Peyer's patch (tissue), 4 donors: ENCODE results near the gene LENG9. TPM values are rescaled to one million over a fixed set of nuclear protein-coding genes. Genes with fewer than 3 reads are reported as not detected.

Experiments
- DNase-seq, 3 donors: peaks; one replicate each; pipeline ENCODE4 v3.0.0-alpha.2; 2017 to 2019
- H3K27ac ChIP-seq, 4 donors: fragments of 200-600 bp; sonication (generic); one replicate each; pipeline ENCODE4 v1.5.1; 2016 to 2019
- H3K27me3 ChIP-seq, 2 donors: fragments of 200-600 bp; sonication (generic); one replicate each; pipeline ENCODE4 v1.5.1; 2019
- H3K36me3 ChIP-seq, 3 donors: fragments of 200-600 bp; sonication (generic); one replicate each; pipeline ENCODE4 v1.5.1; 2016 to 2019
- H3K4me1 ChIP-seq, 4 donors: fragments of 200-600 bp; sonication (generic); one replicate each; pipeline ENCODE4 v1.5.1; 2016 to 2019
- H3K4me3 ChIP-seq, 4 donors: fragments of 200-600 bp; sonication (generic); 1 replicate in 3 of 4; 2 replicates in 1 of 4; pipeline ENCODE4 v1.5.1; 2016 to 2019; ENCODE audit warnings: mild to moderate bottlenecking in 1 of 4
- H3K9me3 ChIP-seq, 4 donors: fragments of 200-600 bp; sonication (generic); one replicate each; pipeline ENCODE4 v1.5.1; 2016 to 2019; ENCODE audit warnings: mild to moderate bottlenecking in 1 of 4
- POLR2A ChIP-seq, 2 donors: fragments of 450-650 bp; IDR thresholded peaks; one replicate each; pipeline ENCODE4 v1.5.1; 2017; ENCODE audit warnings: antibody characterized with exemption in 2 of 2, mild to moderate bottlenecking in 2 of 2, moderate library complexity in 2 of 2
- total RNA-seq, 4 donors: library from RNA; depleted of rRNA; stranded (reverse); fragments of >200 nt; gene quantifications; one replicate each; pipeline ENCODE4 v1.1.0, GENCODE V29; 2016
- TF ChIP-seq, protein P1 (sequence below), 6 experiments: fragments of 450-650 bp in 4 of 6; fragments of 200-600 bp in 2 of 6; sonication (generic) in 1 of 6; IDR thresholded peaks; one replicate each; pipeline ENCODE4 v1.5.1; 2017 to 2019; ENCODE audit warnings: antibody characterized with exemption in 6 of 6, mild to moderate bottlenecking in 3 of 6, moderate library complexity in 1 of 6

The LENG9 gene
- total RNA-seq, 4 donors from 2014 or later, result 11.0 to 18.9 (median 15.8) TPM

DNA sequence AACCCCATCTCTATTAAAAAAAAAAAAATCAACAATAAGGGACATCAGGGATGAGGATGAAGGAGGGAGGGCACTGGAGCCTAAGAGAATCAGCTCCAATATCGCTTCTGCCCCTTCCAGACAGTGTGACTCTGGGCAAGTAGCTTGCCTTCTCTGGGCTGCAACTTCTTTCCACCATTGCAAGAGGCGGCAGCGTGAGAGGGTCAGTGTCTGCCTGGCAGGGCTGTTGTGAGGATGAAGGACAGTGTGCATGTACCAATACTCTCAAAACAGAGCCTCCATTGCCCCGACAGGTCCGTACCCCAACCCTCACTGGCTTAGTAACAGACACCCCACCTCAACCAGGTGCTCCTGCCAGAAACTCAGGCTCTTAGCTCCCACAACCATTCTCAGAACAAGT, 29.9 kb downstream of the LENG9 start:
- Histone ChIP-seq H3K27ac (no peak overlapping the region), H3K27me3 (no peaks in the 10 kb centered on the region), H3K9me3 (no peaks in the 10 kb centered on the region), H3K36me3 (no peaks in the 10 kb centered on the region), H3K4me3 (no peak overlapping the region), H3K4me1 (peaks cover 0 to 26% (median 7%) of the 10 kb centered on the region in 4 donors)
- no peak for DNase-seq
- no peak for TF ChIP-seq POLR2A (IDR thresholded peaks at IDR 0.05)
- TF ChIP-seq, protein P1, sequence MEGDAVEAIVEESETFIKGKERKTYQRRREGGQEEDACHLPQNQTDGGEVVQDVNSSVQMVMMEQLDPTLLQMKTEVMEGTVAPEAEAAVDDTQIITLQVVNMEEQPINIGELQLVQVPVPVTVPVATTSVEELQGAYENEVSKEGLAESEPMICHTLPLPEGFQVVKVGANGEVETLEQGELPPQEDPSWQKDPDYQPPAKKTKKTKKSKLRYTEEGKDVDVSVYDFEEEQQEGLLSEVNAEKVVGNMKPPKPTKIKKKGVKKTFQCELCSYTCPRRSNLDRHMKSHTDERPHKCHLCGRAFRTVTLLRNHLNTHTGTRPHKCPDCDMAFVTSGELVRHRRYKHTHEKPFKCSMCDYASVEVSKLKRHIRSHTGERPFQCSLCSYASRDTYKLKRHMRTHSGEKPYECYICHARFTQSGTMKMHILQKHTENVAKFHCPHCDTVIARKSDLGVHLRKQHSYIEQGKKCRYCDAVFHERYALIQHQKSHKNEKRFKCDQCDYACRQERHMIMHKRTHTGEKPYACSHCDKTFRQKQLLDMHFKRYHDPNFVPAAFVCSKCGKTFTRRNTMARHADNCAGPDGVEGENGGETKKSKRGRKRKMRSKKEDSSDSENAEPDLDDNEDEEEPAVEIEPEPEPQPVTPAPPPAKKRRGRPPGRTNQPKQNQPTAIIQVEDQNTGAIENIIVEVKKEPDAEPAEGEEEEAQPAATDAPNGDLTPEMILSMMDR (IDR thresholded peaks at IDR 0.05), result no peak

DNA sequence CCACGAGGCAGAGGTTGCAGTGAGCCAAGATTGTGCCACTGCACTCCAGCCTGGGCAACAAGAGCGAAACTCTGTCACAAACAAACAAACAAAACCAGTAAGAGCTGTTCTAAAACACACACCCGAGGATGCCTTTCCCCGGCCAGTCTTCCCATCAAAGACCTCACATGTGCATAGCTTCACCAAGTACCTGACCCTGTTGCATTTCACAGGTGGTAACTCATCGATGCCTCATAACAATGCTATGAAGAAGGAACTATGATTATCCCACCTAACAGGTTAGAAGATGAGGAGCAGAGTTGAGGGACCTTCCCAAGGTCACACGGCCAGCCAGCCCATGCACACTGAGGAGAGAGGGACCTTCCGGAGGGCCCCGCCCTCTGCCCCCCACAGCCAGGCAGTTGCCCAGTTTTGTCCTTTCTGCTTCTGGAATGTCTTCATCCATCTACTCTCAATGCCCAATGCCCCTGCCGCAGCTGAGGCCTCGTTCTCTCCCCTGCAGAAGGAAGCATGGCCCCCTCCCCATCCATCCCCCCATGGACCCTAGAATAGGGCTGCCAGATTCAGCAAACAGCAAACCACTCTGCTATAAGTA, 31.3 kb downstream of the LENG9 start:
- no peaks in the 10 kb centered on the region for H3K27me3 ChIP-seq
- H3K9me3 ChIP-seq, result no peaks in the 10 kb centered on the region
- H3K4me3 ChIP-seq, result no peak overlapping the region
- H3K27ac ChIP-seq, result no peak overlapping the region
- no peak for TF ChIP-seq POLR2A (IDR thresholded peaks at IDR 0.05)
- TF ChIP-seq, protein P1 (IDR thresholded peaks at IDR 0.05), result no peak
- H3K36me3 ChIP-seq, result no peaks in the 10 kb centered on the region
- DNase-seq, result no peak
- peaks cover 0 to 26% (median 7%) of the 10 kb centered on the region in 4 donors for H3K4me1 ChIP-seq

DNA sequence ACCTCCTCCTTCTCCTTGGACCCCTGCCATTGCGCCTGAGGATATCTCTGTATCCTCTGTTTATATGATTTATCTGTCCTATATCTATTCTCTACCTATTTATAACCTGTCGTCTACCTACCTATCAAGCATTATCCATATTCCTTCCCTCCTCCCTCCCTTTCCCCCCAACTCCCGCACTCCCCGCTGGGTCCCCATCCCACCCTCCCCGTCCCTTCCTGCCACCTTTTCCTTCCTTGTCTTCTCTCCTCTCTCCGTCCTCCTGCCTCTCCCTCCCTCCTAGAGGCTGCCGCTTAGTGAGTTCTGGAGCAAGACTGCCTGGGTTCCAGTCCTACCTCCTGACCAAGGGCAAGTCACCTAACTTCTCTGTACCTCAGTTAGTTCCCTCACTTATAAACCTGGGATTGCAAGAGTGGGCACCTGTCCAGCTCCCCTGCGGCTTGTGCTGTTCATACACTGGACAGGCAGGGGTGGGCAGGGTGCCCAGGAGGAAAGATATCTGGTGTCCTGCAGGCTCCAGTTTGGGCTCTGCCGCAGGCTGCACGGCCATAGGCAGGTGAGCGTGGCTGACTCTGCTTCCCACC, 32.2 kb downstream of the LENG9 start:
- DNase-seq, result no peak
- peaks cover 0 to 26% (median 7%) of the 10 kb centered on the region in 4 donors for H3K4me1 ChIP-seq
- no peak overlapping the region for H3K27ac ChIP-seq
- no peak overlapping the region for H3K4me3 ChIP-seq
- no peaks in the 10 kb centered on the region for H3K36me3 ChIP-seq
- H3K9me3 ChIP-seq, result no peaks in the 10 kb centered on the region
- no peaks in the 10 kb centered on the region for H3K27me3 ChIP-seq
- TF ChIP-seq, protein P1 (IDR thresholded peaks at IDR 0.05), result no peak
- TF ChIP-seq POLR2A (IDR thresholded peaks at IDR 0.05), result no peak

- TF ChIP-seq, protein P1 (IDR thresholded peaks at IDR 0.05), result peak in 3 of 6 experiments; percentile 24 to 28 (median 27)
- no peak for TF ChIP-seq POLR2A (IDR thresholded peaks at IDR 0.05)
- no peaks in the 10 kb centered on the region for H3K9me3 ChIP-seq
- peak in 2 of 3 donors; percentile 34 to 58 for DNase-seq
- peaks cover 0 to 26% (median 7%) of the 10 kb centered on the region in 4 donors for H3K4me1 ChIP-seq
- H3K27me3 ChIP-seq, result no peaks in the 10 kb centered on the region
- H3K4me3 ChIP-seq, result peak overlapping the region in 3 of 4 donors; percentile 29 to 42 (median 39)
- no peaks in the 10 kb centered on the region for H3K36me3 ChIP-seq
- H3K27ac ChIP-seq, result no peak overlapping the region
Measured at GRCh38 chr19:54430306-54431254, 33.0 kb downstream of the LENG9 start.

- Histone ChIP-seq H3K9me3 (no peaks in the 10 kb centered on the region), H3K27me3 (no peaks in the 10 kb centered on the region), H3K36me3 (no peaks in the 10 kb centered on the region), H3K4me3 (no peak overlapping the region), H3K27ac (no peak overlapping the region), H3K4me1 (peaks cover 0 to 22% (median 7%) of the 10 kb centered on the region in 4 donors)
- TF ChIP-seq POLR2A (IDR thresholded peaks at IDR 0.05), result no peak
- TF ChIP-seq, protein P1 (IDR thresholded peaks at IDR 0.05), result no peak
- DNase-seq, result no peak
Measured at GRCh38 chr19:54429545-54430227, 33.9 kb downstream of the LENG9 start.
